ENCODE measurements around the gene ADRM1.

The ADRM1 gene

GRCh38 chr20:62346398-62347150, 43.8 kb downstream of the ADRM1 start:
- DNase-seq = no peak
- no peak for TF ChIP-seq CTCF (IDR thresholded peaks at IDR 0.05; ENCODE audit: low read depth, low read length)
- no peaks in the 10 kb centered on the region for H3K27me3 ChIP-seq (ENCODE audit: insufficient read depth, low read depth, severe bottlenecking)
- no peak overlapping the region for H3K4me3 ChIP-seq (ENCODE audit: low read depth, low read length)
- H3K27ac ChIP-seq = peak overlapping the region; percentile 37; the same call in 1 of the 2 replicates
- peaks cover 76% of the 10 kb centered on the region for H3K36me3 ChIP-seq
- peaks cover 3% of the 10 kb centered on the region for H3K9me3 ChIP-seq (ENCODE audit: severe bottlenecking)

GRCh38 chr20:62347151-62347404, 44.3 kb downstream of the ADRM1 start:
- no peak for TF ChIP-seq CTCF (IDR thresholded peaks at IDR 0.05; ENCODE audit: low read depth, low read length)
- peaks cover 78% of the 10 kb centered on the region for H3K36me3 ChIP-seq
- H3K4me3 ChIP-seq (ENCODE audit: low read depth, low read length) = no peak overlapping the region
- no peak overlapping the region for H3K27ac ChIP-seq
- H3K9me3 ChIP-seq (ENCODE audit: severe bottlenecking) = peaks cover 3% of the 10 kb centered on the region
- no peak for DNase-seq
- H3K27me3 ChIP-seq (ENCODE audit: insufficient read depth, low read depth, severe bottlenecking) = no peaks in the 10 kb centered on the region

- peak overlapping the region; percentile 18; the same call in 1 of the 2 replicates for H3K27ac ChIP-seq
These were observed 44.6 kb downstream of the ADRM1 start for GRCh38 chr20:62347445-62347844.

GRCh38 chr20:62348604-62349003, 45.8 kb downstream of the ADRM1 start:
- peaks cover 79% of the 10 kb centered on the region for H3K36me3 ChIP-seq
- no peak overlapping the region for H3K27ac ChIP-seq
- peaks cover 3% of the 10 kb centered on the region for H3K9me3 ChIP-seq (ENCODE audit: severe bottlenecking)
- H3K4me3 ChIP-seq (ENCODE audit: low read depth, low read length) = no peak overlapping the region
- no peak for DNase-seq
- no peaks in the 10 kb centered on the region for H3K27me3 ChIP-seq (ENCODE audit: insufficient read depth, low read depth, severe bottlenecking)
- TF ChIP-seq CTCF (IDR thresholded peaks at IDR 0.05; ENCODE audit: low read depth, low read length) = no peak

More at GRCh38 chr20:62347445-62347844, 44.6 kb downstream of the ADRM1 start:
- DNase-seq = no peak
- H3K27me3 ChIP-seq (ENCODE audit: insufficient read depth, low read depth, severe bottlenecking) = no peaks in the 10 kb centered on the region
- TF ChIP-seq CTCF (IDR thresholded peaks at IDR 0.05; ENCODE audit: low read depth, low read length) = no peak
- peaks cover 81% of the 10 kb centered on the region for H3K36me3 ChIP-seq
- no peak overlapping the region for H3K4me3 ChIP-seq (ENCODE audit: low read depth, low read length)
- peaks cover 3% of the 10 kb centered on the region for H3K9me3 ChIP-seq (ENCODE audit: severe bottlenecking)

GRCh38 chr20:62349556-62350097, 46.8 kb downstream of the ADRM1 start:
- no peak overlapping the region for H3K27ac ChIP-seq
- H3K27me3 ChIP-seq (ENCODE audit: insufficient read depth, low read depth, severe bottlenecking) = no peaks in the 10 kb centered on the region
- no peak for DNase-seq
- TF ChIP-seq CTCF (IDR thresholded peaks at IDR 0.05; ENCODE audit: low read depth, low read length) = no peak
- H3K9me3 ChIP-seq (ENCODE audit: severe bottlenecking) = peaks cover 3% of the 10 kb centered on the region
- H3K36me3 ChIP-seq = peaks cover 79% of the 10 kb centered on the region
- no peak overlapping the region for H3K4me3 ChIP-seq (ENCODE audit: low read depth, low read length)

Data from WERI-Rb-1 (cell line).